ENCODE results near the gene MIEN1. TPM values are rescaled to one million over a fixed set of nuclear protein-coding genes. Genes with fewer than 3 reads are reported as not detected.

Gene MIEN1
- total and polyA plus RNA-seq, 2 of the 13 experiments (the other 11 are each of a cell fraction or from before 2014, with no cell fraction given): 40.6 to 56.6 TPM

DNA sequence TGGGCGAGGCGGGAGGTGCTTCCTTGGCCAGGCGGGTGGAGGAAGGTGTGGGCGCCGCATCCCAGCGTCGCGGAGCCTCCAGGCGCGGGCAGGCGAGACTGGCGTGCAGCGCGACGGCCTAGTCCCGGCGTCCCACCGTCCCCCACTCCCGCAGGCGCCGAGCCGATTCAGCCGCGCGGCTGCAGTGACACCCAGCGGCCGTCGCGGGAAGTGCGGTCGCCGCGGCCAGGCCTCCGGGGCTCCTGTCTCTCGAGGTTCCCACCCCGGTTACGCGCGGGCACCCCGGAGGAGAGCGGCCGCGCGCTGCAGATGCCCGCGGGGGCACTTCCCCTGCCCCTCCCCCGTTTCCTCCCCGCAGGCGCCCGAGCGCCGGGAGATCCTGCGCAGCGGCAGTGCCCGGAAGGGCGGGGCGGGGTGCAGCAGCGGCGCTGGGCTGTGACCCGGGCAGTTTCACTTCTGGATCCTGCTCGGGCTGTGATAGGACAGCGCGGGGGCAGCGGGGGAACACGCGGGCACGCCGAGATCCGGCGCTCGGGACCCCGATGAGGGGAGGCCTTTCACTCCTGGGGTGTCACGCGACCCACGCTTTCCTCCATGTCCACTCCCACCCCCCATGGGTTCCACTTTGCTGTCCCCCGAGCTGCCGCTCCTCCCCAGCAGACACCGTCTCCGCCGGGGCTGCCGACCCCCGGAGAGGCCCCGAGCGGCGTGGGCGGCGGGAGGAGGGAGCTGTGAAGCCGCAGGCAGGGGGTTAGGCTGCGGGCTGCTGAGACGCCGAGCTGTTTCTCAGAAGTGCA lies 24.0 kb upstream of the MIEN1 start (continued):
- TF ChIP-seq GFI1 (CRISPR knock-in tag; IDR thresholded peaks at IDR 0.05; ENCODE audit: borderline replicate concordance): peak; percentile 46
- TF ChIP-seq SIN3A (IDR thresholded peaks at IDR 0.05; ENCODE audit: borderline replicate concordance, low read depth, low read length): peak; percentile 59; the same call in 1 of the 2 replicates
- 0 out of 2 replicates have a peak, but pooled peaks have one; percentile 15 for TF ChIP-seq TCF7 (IDR thresholded peaks at IDR 0.05; ENCODE audit: low read depth)
- peak; percentile 89; the same call in 1 of the 2 replicates for TF ChIP-seq ZNF564 (CRISPR knock-in tag; IDR thresholded peaks at IDR 0.05)
- peak; percentile 96 for TF ChIP-seq HOXA5 (CRISPR knock-in tag; IDR thresholded peaks at IDR 0.05)
- TF ChIP-seq KAT7 (CRISPR knock-in tag; IDR thresholded peaks at IDR 0.05; ENCODE audit: borderline replicate concordance): peak; percentile 97
- TF ChIP-seq KAT2B (IDR thresholded peaks at IDR 0.05; ENCODE audit: borderline replicate concordance, low read depth, low read length): no peak
- peak; percentile 92 for TF ChIP-seq HOXA3 (CRISPR knock-in tag; IDR thresholded peaks at IDR 0.05)
- TF ChIP-seq ZNF558 (CRISPR knock-in tag; IDR thresholded peaks at IDR 0.05; ENCODE audit: borderline replicate concordance): peak; percentile 62; the same call in 1 of the 2 replicates
- TF ChIP-seq HDAC2 (CRISPR knock-in tag; IDR thresholded peaks at IDR 0.05): peak; percentile 75
- TF ChIP-seq KDM4B (CRISPR knock-in tag; IDR thresholded peaks at IDR 0.05): peak; percentile 59; the same call in 1 of the 2 replicates
- no peak for TF ChIP-seq MEF2D (CRISPR knock-in tag; IDR thresholded peaks at IDR 0.05)
- no peak for TF ChIP-seq NFRKB (IDR thresholded peaks at IDR 0.05)
- TF ChIP-seq PHF21A (CRISPR knock-in tag; IDR thresholded peaks at IDR 0.05): peak; percentile 95
- peak; percentile 86 for TF ChIP-seq RXRA (CRISPR knock-in tag; IDR thresholded peaks at IDR 0.05)
- peak; percentile 64 for TF ChIP-seq FOXK1 (CRISPR knock-in tag; IDR thresholded peaks at IDR 0.05; ENCODE audit: borderline replicate concordance, low read depth)
- TF ChIP-seq ZKSCAN1 (IDR thresholded peaks at IDR 0.05; ENCODE audit: low read length): no peak
- TF ChIP-seq HNRNPLL (IDR thresholded peaks at IDR 0.05; ENCODE audit: low read depth, low read length, poor library complexity, severe bottlenecking): peak; percentile 77
- peak; percentile 72; the same call in 1 of the 2 replicates for TF ChIP-seq ZFP37 (CRISPR knock-in tag; IDR thresholded peaks at IDR 0.05; ENCODE audit: borderline replicate concordance)
- TF ChIP-seq NFIB (CRISPR knock-in tag; IDR thresholded peaks at IDR 0.05; ENCODE audit: borderline replicate concordance): no peak
- no peak; the same call in 1 of the 2 replicates for TF ChIP-seq ZNF292 (CRISPR knock-in tag; IDR thresholded peaks at IDR 0.05; ENCODE audit: borderline replicate concordance, low read depth)
- TF ChIP-seq ZNF512B (CRISPR knock-in tag; IDR thresholded peaks at IDR 0.05; ENCODE audit: borderline replicate concordance): peak; percentile 60; the same call in 1 of the 2 replicates
- TF ChIP-seq, protein P1, sequence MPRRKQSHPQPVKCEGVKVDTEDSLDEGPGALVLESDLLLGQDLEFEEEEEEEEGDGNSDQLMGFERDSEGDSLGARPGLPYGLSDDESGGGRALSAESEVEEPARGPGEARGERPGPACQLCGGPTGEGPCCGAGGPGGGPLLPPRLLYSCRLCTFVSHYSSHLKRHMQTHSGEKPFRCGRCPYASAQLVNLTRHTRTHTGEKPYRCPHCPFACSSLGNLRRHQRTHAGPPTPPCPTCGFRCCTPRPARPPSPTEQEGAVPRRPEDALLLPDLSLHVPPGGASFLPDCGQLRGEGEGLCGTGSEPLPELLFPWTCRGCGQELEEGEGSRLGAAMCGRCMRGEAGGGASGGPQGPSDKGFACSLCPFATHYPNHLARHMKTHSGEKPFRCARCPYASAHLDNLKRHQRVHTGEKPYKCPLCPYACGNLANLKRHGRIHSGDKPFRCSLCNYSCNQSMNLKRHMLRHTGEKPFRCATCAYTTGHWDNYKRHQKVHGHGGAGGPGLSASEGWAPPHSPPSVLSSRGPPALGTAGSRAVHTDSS (CRISPR knock-in tag; conservative IDR thresholded peaks at IDR 0.05): 0 out of 2 replicates have a peak, but pooled peaks have one; percentile 88
- peak; percentile 52 for TF ChIP-seq TAF15 (IDR thresholded peaks at IDR 0.05; ENCODE audit: low read depth, low read length, poor library complexity, severe bottlenecking)
- TF ChIP-seq MXD1 (CRISPR knock-in tag; IDR thresholded peaks at IDR 0.05): peak; percentile 23; the same call in 1 of the 2 replicates
- TF ChIP-seq MTA1 (CRISPR knock-in tag; IDR thresholded peaks at IDR 0.05; ENCODE audit: borderline replicate concordance): peak; percentile 59; the same call in 1 of the 2 replicates

All from HepG2 (cell line).